Liver (tissue), 9 donors: ENCODE data around the gene KRT14. TPM values are rescaled to one million over a fixed set of nuclear protein-coding genes. Genes with fewer than 3 reads are reported as not detected.
A peak's percentile ranks its signal among the peaks of the same experiment; 100 is the strongest.

Experiments
- DNase-seq: peaks from one replicate; pipeline ENCODE4 v3.0.0-alpha.2; 2017; ENCODE audit warnings: low spot score
- H3K27ac ChIP-seq, 2 donors: one replicate each; pipeline ENCODE4 v1.7.0; 2013; ENCODE audit warnings: inconsistent platforms in 2 of 2, low read length in 2 of 2, control low read depth in 1 of 2, low read depth in 1 of 2, mild to moderate bottlenecking in 1 of 2
- H3K27me3 ChIP-seq, 4 donors: one replicate each; pipeline versions ENCODE4 v1.6.1 to v1.7.0; 2013; ENCODE audit warnings: low read length in 3 of 4, inconsistent platforms in 1 of 4, mild to moderate bottlenecking in 1 of 4, moderate library complexity in 1 of 4; ENCODE audit not compliant: control insufficient read depth in 4 of 4, insufficient read depth in 4 of 4
- H3K36me3 ChIP-seq, 4 donors: one replicate each; pipeline versions ENCODE4 v1.6.1 to v1.7.0; 2013; ENCODE audit warnings: low read length in 3 of 4, mild to moderate bottlenecking in 3 of 4, low read depth in 1 of 4, moderate library complexity in 1 of 4; ENCODE audit not compliant: control insufficient read depth in 4 of 4, insufficient read depth in 3 of 4
- H3K4me1 ChIP-seq, 4 donors: one replicate each; pipeline versions ENCODE4 v1.6.1 to v1.7.0; 2013; ENCODE audit warnings: low read length in 3 of 4, mild to moderate bottlenecking in 3 of 4, moderate library complexity in 1 of 4; ENCODE audit not compliant: control insufficient read depth in 4 of 4, insufficient read depth in 4 of 4
- H3K4me3 ChIP-seq, 3 donors: one replicate each; pipeline versions ENCODE4 v1.6.1 to v1.7.0; 2013; ENCODE audit warnings: low read length in 3 of 3, control low read depth in 1 of 3, low read depth in 1 of 3, mild to moderate bottlenecking in 1 of 3
- H3K9ac ChIP-seq, 2 donors: one replicate each; pipeline ENCODE4 v1.7.0; 2013; ENCODE audit warnings: low read length in 2 of 2, mild to moderate bottlenecking in 2 of 2, moderate library complexity in 2 of 2, control low read depth in 1 of 2, low read depth in 1 of 2
- H3K9me3 ChIP-seq, 4 donors: one replicate each; pipeline versions ENCODE4 v1.6.1 to v1.7.0; 2013; ENCODE audit warnings: low read length in 3 of 4; ENCODE audit not compliant: control insufficient read depth in 4 of 4
- EGR1 ChIP-seq, 2 donors: IDR thresholded peaks; 2 replicates each; pipeline ENCODE4 v1.6.1; 2016 to 2018; ENCODE audit warnings: antibody characterized with exemption in 2 of 2, low read depth in 2 of 2
- FOXA1 ChIP-seq: IDR thresholded peaks from 2 replicates; pipeline ENCODE4 v1.6.1; 2016; ENCODE audit warnings: antibody characterized with exemption
- FOXA2 ChIP-seq: IDR thresholded peaks from 2 replicates; pipeline ENCODE4 v1.6.1; 2016; ENCODE audit warnings: antibody characterized with exemption
- GABPA ChIP-seq, 2 donors: IDR thresholded peaks in 1 of 2; conservative IDR thresholded peaks in 1 of 2; 2 replicates each; pipeline ENCODE4 v1.6.1; 2016; ENCODE audit warnings: antibody characterized with exemption in 2 of 2, mild to moderate bottlenecking in 1 of 2, moderate library complexity in 1 of 2
- HNF4A ChIP-seq, 2 donors: conservative IDR thresholded peaks; 2 replicates each; pipeline ENCODE4 v1.6.1; 2016; ENCODE audit warnings: antibody characterized with exemption in 2 of 2, mild to moderate bottlenecking in 2 of 2
- JUND ChIP-seq, 2 donors: IDR thresholded peaks; 2 replicates each; pipeline ENCODE4 v1.6.1; 2016; ENCODE audit warnings: antibody characterized with exemption in 2 of 2
- MAX ChIP-seq: IDR thresholded peaks from 2 replicates; pipeline ENCODE4 v1.6.1; 2016; ENCODE audit warnings: antibody characterized with exemption
- NR2F2 ChIP-seq: IDR thresholded peaks from 2 replicates; pipeline ENCODE4 v1.6.1; 2016; ENCODE audit warnings: antibody characterized with exemption
- RAD21 ChIP-seq, 2 donors: IDR thresholded peaks; 2 replicates each; pipeline ENCODE4 v1.6.1; 2016; ENCODE audit warnings: antibody characterized with exemption in 2 of 2, mild to moderate bottlenecking in 2 of 2
- REST ChIP-seq: IDR thresholded peaks from 2 replicates; pipeline ENCODE4 v1.6.1; 2016; ENCODE audit warnings: antibody characterized with exemption, mild to moderate bottlenecking
- TAF1 ChIP-seq: conservative IDR thresholded peaks from 2 replicates; pipeline ENCODE4 v1.6.1; 2016; ENCODE audit warnings: antibody characterized with exemption, mild to moderate bottlenecking
- YY1 ChIP-seq: IDR thresholded peaks from 2 replicates; pipeline ENCODE4 v1.6.1; 2016; ENCODE audit warnings: antibody characterized with exemption, mild to moderate bottlenecking
- WGBS: extraction: QIAGEN DNeasy Blood & Tissue Kit; methylation state at CpG from one replicate; pipeline ENCODE4 v1.1.7; 2013; 5-methylcytosine and 5-hydroxymethylcytosine counted together
- polyA plus RNA-seq, 2 donors: library from polyadenylated mRNA; stranded (reverse) in 1 of 2; unstranded in 1 of 2; fragments of 200-250 nt in 1 of 2; fragments of >200 nt in 1 of 2; fragmentation: Nextera tagmentation in 1 of 2; extraction: Ambion mirVana in 1 of 2; gene quantifications; one replicate each; pipeline versions ENCODE4 v1.2.1 to v1.2.3, GENCODE V29; 2013 to 2015
- total RNA-seq, 2 donors: library from RNA; depleted of rRNA; stranded (reverse); fragments of >200 nt; gene quantifications; one replicate each; pipeline ENCODE4 v1.2.3, GENCODE V29; 2014
- TF ChIP-seq, protein P1 (sequence below): fragments of 150-350 bp; IDR thresholded peaks from 2 replicates; pipeline ENCODE4 v1.5.1; 2017; ENCODE audit warnings: improper control_type of control experiment, low read depth, low read length; ENCODE audit not compliant: missing input control
- TF ChIP-seq, protein P2 (sequence below): IDR thresholded peaks from 2 replicates; pipeline ENCODE4 v1.6.1; 2016; ENCODE audit warnings: antibody characterized with exemption
- donor health status: healthy.
- donor health status: healthy.
- donor health status: healthy.
- donor health status: healthy.
- donor health status: healthy.

Gene KRT14
- total RNA-seq, result not detected
- not detected for polyA plus RNA-seq

GRCh38 chr17:41586863-41587495, at the start of gene KRT14:
Gene KRT14 (minus strand): TSS chr17:41586895. CDS start chr17:41586834, 61 bp downstream.
- TF ChIP-seq RAD21 (IDR thresholded peaks at IDR 0.05) (no peak), FOXA1 (no peak), EGR1 (IDR thresholded peaks at IDR 0.05; ENCODE audit: low read depth in 2 of 2) (no peak), MAX (no peak), REST (no peak), GABPA (IDR thresholded peaks at IDR 0.05 in 1 of 2, conservative IDR thresholded peaks at IDR 0.05 in 1 of 2) (no peak), FOXA2 (no peak), HNF4A (conservative IDR thresholded peaks at IDR 0.05) (no peak), JUND (IDR thresholded peaks at IDR 0.05) (no peak), YY1 (no peak), TAF1 (no peak)
- TF ChIP-seq, protein P1, sequence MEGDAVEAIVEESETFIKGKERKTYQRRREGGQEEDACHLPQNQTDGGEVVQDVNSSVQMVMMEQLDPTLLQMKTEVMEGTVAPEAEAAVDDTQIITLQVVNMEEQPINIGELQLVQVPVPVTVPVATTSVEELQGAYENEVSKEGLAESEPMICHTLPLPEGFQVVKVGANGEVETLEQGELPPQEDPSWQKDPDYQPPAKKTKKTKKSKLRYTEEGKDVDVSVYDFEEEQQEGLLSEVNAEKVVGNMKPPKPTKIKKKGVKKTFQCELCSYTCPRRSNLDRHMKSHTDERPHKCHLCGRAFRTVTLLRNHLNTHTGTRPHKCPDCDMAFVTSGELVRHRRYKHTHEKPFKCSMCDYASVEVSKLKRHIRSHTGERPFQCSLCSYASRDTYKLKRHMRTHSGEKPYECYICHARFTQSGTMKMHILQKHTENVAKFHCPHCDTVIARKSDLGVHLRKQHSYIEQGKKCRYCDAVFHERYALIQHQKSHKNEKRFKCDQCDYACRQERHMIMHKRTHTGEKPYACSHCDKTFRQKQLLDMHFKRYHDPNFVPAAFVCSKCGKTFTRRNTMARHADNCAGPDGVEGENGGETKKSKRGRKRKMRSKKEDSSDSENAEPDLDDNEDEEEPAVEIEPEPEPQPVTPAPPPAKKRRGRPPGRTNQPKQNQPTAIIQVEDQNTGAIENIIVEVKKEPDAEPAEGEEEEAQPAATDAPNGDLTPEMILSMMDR, result no peak
- TF ChIP-seq, protein P2, sequence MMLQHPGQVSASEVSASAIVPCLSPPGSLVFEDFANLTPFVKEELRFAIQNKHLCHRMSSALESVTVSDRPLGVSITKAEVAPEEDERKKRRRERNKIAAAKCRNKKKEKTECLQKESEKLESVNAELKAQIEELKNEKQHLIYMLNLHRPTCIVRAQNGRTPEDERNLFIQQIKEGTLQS, result no peak
- no peaks in the 10 kb centered on the region for H3K36me3 ChIP-seq
- H3K27ac ChIP-seq, result no peak within 1 kb of the TSS
- 78% methylated on average over 15 of the region's 15 CpGs for WGBS
- no peak within 1 kb of the TSS for H3K9ac ChIP-seq
- no peaks in the 10 kb centered on the region for H3K9me3 ChIP-seq
- no peaks in the 10 kb centered on the region for H3K4me1 ChIP-seq
- no peak for DNase-seq
- no peaks in the 10 kb centered on the region for H3K27me3 ChIP-seq
- H3K4me3 ChIP-seq, result no peak within 1 kb of the TSS

- DNase-seq, result no peak
- 68% methylated on average over 28 of the region's 28 CpGs for WGBS
- Histone ChIP-seq H3K4me1 (no peaks in the 10 kb centered on the region), H3K9me3 (no peaks in the 10 kb centered on the region), H3K27me3 (no peaks in the 10 kb centered on the region), H3K4me3 (no peak overlapping the region), H3K36me3 (no peaks in the 10 kb centered on the region), H3K9ac (no peak overlapping the region), H3K27ac (no peak overlapping the region)
- TF ChIP-seq GABPA (IDR thresholded peaks at IDR 0.05 in 1 of 2, conservative IDR thresholded peaks at IDR 0.05 in 1 of 2), result no peak
- peak; percentile 52 for TF ChIP-seq NR2F2
- TF ChIP-seq RAD21 (IDR thresholded peaks at IDR 0.05), result no peak
Observed at GRCh38 chr17:41635121-41636097, 48.7 kb upstream of the KRT14 start.
